ENCODE data around the gene REEP1.

- no peak for TF ChIP-seq CTCF (IDR thresholded peaks at IDR 0.05; ENCODE audit: low read length)
- TF ChIP-seq EZH2 (IDR thresholded peaks at IDR 0.05; ENCODE audit: borderline replicate concordance, low read length) = no peak
Observed at GRCh38 chr2:86330001-86330400, 7.4 kb downstream of the REEP1 start.
